ENCODE measurements around the gene LRRC56. TPM values are rescaled to one million over a fixed set of nuclear protein-coding genes. Genes with fewer than 3 reads are reported as not detected.

LRRC56 gene
- total and polyA plus RNA-seq, 2 experiments from 2014 or later = 0.40 to 1.6 TPM

GRCh38 chr11:577611-577894, 40.2 kb downstream of the LRRC56 start:
- Histone ChIP-seq H3K9me3 (ENCODE audit: low read depth) (no peaks in the 10 kb centered on the region), H3K4me3 (peak overlapping the region; percentile 60), H3K4me2 (peak overlapping the region; percentile 87), H3K27me3 (no peaks in the 10 kb centered on the region), H3K9me2 (replicated peaks; ENCODE audit: insufficient read depth) (no peaks in the 10 kb centered on the region), H4K20me1 (ENCODE audit: insufficient read depth, poor library complexity, severe bottlenecking) (peaks cover 50% of the 10 kb centered on the region), H2AFZ (no peak overlapping the region), H3K36me3 (replicated peaks; ENCODE audit: insufficient read depth, low read depth) (no peaks in the 10 kb centered on the region), H3K27ac (peak overlapping the region; percentile 91), H3K79me2 (peaks cover 58% of the 10 kb centered on the region), H3K4me1 (ENCODE audit: insufficient read depth) (peaks cover 55% of the 10 kb centered on the region)
- TF ChIP-seq EZH2 (IDR thresholded peaks at IDR 0.05; ENCODE audit: borderline replicate concordance) (no peak), EZH2phosphoT487 (IDR thresholded peaks at IDR 0.05; ENCODE audit: low read depth, severe bottlenecking, unreplicated experiment) (no peak), CTCF (IDR thresholded peaks at IDR 0.05; ENCODE audit: poor library complexity) (no peak)
- 73% methylated on average over 6 of the region's 6 CpGs for WGBS (ENCODE audit: low lambda C conversion rate, missing lambda C conversion rate)
- no peak for DNase-seq (ENCODE audit: low spot score)

GRCh38 chr11:578276-579035, 41.1 kb downstream of the LRRC56 start:
- DNase-seq (ENCODE audit: low spot score) = peak; percentile 11
- Histone ChIP-seq H3K4me2 (peak overlapping the region; percentile 87), H3K36me3 (replicated peaks; ENCODE audit: insufficient read depth, low read depth) (no peaks in the 10 kb centered on the region), H2AFZ (no peak overlapping the region), H3K27me3 (no peaks in the 10 kb centered on the region), H3K9me3 (ENCODE audit: low read depth) (no peaks in the 10 kb centered on the region), H3K79me2 (peaks cover 67% of the 10 kb centered on the region), H3K4me3 (no peak overlapping the region), H4K20me1 (ENCODE audit: insufficient read depth, poor library complexity, severe bottlenecking) (peaks cover 56% of the 10 kb centered on the region), H3K9me2 (replicated peaks; ENCODE audit: insufficient read depth) (no peaks in the 10 kb centered on the region), H3K27ac (peak overlapping the region; percentile 91), H3K4me1 (ENCODE audit: insufficient read depth) (peaks cover 51% of the 10 kb centered on the region)
- TF ChIP-seq EZH2 (IDR thresholded peaks at IDR 0.05; ENCODE audit: borderline replicate concordance) (no peak), CTCF (IDR thresholded peaks at IDR 0.05; ENCODE audit: poor library complexity) (no peak), EZH2phosphoT487 (IDR thresholded peaks at IDR 0.05; ENCODE audit: low read depth, severe bottlenecking, unreplicated experiment) (no peak)
- 82% methylated on average over 21 of the region's 21 CpGs for whole genome bisulfite sequencing (ENCODE audit: low lambda C conversion rate, missing lambda C conversion rate)

GRCh38 chr11:579830-580601, 42.7 kb downstream of the LRRC56 start:
- Histone ChIP-seq H3K4me1 (ENCODE audit: insufficient read depth) (peaks cover 41% of the 10 kb centered on the region), H3K4me3 (no peak overlapping the region), H4K20me1 (ENCODE audit: insufficient read depth, poor library complexity, severe bottlenecking) (peaks cover 67% of the 10 kb centered on the region), H3K79me2 (peaks cover 82% of the 10 kb centered on the region), H2AFZ (no peak overlapping the region), H3K27me3 (no peaks in the 10 kb centered on the region), H3K9me3 (ENCODE audit: low read depth) (no peaks in the 10 kb centered on the region), H3K27ac (peak overlapping the region; percentile 91), H3K4me2 (peak overlapping the region; percentile 87), H3K36me3 (replicated peaks; ENCODE audit: insufficient read depth, low read depth) (no peaks in the 10 kb centered on the region), H3K9me2 (replicated peaks; ENCODE audit: insufficient read depth) (no peaks in the 10 kb centered on the region)
- 78% methylated on average over 20 of the region's 20 CpGs for WGBS (ENCODE audit: low lambda C conversion rate, missing lambda C conversion rate)
- peak; percentile 76 for DNase-seq (ENCODE audit: low spot score)
- TF ChIP-seq EZH2phosphoT487 (IDR thresholded peaks at IDR 0.05; ENCODE audit: low read depth, severe bottlenecking, unreplicated experiment) (no peak), EZH2 (IDR thresholded peaks at IDR 0.05; ENCODE audit: borderline replicate concordance) (no peak), CTCF (IDR thresholded peaks at IDR 0.05; ENCODE audit: poor library complexity) (no peak)

Data from hepatocyte (in vitro differentiated cells).